NOMO-1 treated with DMSO at 0.1 percent for 48 hours (cell line): ENCODE measurements around the gene POLD4.

Experiments used
- DNase-seq: peaks from one replicate; lab custom pipeline; 2025; ENCODE audit not compliant: unreplicated experiment; lab: John Stamatoyannopoulos, UW

Gene POLD4

GRCh38 chr11:67389477-67389876 lies 36.1 kb upstream of the POLD4 start:
- peak; percentile 40 for DNase-seq

DNA sequence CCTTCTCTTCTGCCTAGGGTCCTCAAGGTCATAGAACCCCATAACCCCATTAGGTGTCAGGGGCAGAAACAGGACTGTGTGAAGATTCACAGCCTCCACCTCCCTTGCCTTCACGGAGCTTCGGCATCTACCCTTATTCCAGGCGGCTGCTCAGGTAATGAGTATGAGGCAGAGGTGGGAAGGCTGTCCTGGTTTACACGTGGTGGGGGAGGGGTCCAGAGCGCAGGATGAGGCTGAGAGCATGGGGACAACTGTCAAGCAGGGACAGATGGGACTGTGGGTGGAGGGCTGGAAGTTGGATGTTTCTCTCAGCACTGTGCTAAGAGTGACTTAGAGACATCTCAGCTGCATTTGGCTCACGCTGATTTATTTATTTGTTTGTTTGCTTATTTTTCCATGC lies 34.2 kb upstream of the POLD4 start:
- no peak for DNase-seq

DNA sequence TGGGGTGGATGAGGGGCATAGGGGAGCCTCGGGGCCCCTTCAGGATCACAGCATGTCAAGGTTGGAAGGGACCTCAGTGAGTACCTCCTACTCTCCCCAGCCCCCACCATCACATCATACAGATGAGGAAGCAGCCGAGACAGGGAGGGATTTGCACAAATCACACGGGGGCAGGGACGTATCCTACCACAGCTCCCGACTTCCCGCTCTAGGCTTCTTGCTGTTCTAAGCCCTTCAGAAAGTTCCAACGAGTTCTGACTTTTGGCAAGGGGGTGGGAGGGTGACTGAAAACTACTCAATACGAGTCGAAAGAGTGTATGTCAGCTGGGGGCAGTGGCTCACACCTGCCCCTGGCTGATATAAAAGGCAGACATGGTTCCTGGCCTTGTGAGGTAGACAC lies 33.7 kb upstream of the POLD4 start:
- DNase-seq: no peak

DNA sequence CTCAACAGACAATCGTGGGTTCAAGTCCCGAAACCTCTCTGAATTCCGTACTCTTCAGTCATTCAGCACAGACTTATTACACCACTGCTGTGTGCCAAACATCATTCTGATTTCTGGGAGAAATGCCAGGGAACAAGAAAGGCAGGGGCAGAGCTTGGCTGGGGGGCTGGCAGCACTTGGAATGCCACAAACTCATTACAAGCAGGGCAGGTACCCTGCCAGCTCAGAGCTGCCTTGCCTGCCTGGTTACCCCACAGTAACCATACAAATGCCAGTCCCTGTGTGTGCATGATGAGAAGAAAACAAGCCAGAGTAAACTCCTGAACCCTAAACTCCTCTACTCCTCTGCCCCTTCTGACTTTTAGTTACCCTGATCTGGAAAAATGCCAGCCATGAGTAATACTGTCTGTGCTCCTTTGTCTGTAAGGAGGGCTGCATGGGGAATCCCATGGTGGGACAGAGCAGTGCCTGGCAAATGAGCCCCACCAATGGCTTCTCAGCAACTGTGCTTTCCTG lies 31.6 kb upstream of the POLD4 start:
- no peak for DNase-seq

DNA sequence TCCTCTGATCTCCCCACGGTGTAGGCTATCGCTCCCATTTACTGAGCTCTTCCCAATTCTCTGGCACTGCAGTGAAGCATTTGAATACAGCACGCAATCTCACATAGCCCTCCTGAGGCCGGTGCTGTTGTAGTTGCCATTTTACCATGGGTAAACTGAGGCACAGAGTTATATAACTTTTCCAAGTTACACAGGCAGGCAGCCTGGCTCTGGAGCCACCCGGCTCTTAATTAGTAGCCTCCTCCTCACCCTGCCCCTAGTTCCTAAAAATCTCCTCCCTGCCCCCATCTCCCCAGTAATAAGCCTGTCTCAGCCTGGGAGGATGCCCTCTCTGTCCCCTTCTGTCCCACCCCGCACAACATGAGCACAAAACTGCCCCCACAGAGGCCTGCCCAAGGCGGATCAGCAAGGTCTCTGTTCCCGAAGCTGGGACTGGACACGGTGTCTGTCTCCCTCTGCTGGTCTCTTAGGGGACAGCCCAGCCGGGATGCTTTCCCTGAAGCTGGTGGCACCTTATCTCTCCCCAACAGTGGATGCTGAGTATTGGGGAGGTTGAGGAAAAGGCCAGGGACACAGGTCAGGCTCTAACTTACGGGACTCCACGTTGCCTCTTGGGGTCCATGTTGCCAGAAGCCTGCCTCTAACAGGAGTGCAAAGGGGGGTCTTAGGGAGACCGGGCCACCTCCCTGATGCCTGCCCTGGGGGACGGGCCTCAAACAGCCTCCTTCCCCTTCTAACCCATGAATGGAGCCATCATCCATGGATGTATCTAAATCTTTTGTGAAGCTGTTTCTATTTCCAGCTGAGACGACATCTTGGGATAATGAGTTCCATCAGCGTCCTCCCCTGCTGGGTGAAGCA lies 29.2 kb upstream of the POLD4 start:
- DNase-seq: peak; percentile 72

DNA sequence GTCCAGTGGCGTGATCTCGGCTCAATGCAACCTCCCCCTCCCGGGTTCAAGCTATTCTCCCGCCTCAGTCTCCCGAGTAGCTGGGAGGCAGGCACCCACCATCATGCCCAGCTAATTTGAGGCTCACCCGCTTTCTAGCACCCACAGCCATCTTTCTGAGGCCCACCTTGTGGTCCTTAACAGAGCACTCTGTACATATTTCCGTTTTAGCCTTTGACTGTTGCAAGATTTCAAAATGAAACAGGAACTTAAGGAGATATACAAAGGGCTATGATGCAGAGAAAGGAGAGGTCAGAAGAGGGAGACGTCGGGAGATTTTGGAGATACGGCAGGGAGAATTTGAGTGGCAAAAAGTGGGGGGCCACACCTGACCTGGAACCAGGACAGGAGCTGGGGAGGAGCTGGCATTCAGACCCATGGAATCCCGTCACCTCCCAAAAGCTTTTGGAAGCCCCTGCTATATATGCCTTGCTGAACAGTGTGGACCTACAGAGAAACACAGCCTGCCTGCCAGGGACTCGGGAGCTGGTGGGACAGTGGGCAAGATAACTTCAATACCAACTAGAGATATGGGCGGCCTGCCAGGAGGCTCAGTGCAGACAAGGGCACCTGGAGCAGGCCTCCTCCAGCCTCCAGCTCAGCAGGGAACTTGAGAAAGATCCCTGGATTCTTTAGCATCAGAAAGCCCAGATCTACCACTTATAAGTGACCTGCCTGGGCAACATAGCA lies 28.1 kb upstream of the POLD4 start:
- peak; percentile 87 for DNase-seq

- DNase-seq: no peak
Measured at GRCh38 chr11:67379061-67380058, 26.0 kb upstream of the POLD4 start.

DNA sequence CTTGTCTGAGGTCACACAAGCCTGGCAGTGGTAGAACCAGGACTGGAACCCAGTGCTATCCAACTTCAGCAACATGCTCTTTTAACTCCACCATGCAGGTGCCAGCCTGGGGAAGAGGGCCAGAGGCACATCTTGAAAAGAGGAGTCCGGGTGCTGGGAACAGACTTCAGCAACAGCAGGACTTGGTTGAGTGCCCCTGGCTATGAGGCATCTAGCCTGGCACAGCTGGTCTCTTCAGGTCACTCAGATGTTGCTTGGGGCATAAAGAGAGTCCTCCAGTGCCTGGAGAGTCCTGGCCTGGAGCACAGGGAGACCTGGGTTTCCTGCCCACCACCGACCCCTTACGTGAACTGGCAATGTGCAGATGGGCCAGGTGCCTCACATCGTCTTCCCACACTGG lies 25.2 kb upstream of the POLD4 start:
- no peak for DNase-seq

GRCh38 chr11:67376873-67377808 lies 23.8 kb upstream of the POLD4 start:
- DNase-seq: no peak

DNA sequence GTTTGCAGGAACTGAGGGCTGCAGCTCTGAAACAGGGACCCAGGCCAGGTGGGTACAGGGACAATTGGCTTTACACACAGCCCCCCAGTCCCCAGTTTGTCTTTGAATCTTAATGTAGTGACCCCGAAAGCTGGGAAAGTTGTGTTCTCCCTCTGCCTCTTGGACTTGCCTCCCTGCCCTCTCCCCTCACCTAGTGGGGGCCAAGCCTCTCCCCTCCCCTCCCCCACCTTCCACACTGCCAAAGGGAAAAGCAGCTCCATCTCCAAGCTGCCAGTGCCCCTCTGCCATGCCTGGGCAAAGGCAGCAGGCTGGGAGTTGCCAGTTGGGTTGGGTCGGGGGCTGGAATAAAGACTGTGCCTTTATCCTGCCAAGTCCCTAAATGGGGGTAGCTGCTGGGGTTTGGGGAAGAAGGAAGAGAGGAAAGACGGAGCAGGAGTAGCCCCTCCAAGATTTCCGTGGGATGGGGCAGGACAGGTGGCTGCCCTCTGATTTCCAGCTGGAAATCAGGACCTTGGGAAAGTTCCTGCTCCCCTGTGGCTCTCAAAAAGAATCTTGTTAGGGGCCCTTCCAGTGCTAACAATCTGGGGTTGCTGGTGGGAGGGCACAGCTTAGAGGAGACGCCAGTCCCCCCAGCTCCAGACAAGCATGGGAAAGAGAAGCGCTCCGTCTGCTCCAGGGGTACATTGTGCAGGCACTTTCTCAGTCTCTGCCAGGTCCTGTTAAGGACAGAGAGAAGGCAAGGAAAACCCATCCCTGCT lies 22.9 kb upstream of the POLD4 start:
- DNase-seq: no peak

GRCh38 chr11:67375320-67376055 lies 22.1 kb upstream of the POLD4 start:
- no peak for DNase-seq

DNA sequence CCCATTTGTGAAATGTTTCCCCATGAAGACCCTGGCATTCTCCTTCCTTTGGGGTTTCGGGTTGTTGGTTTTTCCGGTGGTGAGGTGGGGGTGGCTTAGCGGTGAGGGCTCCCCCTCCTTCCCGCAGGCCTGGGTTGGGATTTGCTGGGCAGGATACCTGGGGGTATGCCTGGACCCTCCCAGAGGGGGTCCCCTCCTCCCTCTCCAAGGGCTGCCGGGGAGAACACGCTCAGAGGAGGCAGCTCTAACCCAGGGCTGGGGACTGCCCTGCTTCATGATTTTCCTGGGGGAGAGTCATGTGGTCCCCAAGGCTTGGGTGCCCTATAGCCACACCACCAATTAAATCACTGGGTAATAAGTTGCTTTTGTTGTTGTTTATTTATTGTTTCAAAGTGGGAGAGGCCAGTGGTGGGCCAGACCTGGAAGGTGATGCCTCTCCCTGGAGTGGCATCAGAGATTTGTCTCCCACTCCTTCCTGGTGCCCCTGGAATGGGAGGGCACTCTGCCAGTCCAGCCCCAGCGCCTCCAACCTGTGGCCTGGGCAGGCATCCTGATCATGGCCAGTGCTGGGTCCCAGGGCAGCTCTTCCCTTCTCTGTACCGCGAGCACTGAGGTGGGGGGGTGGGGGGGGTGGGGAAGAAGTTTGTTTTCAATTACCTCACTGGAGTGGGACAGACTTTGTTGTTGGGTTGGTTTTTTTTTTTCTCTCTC lies 21.4 kb upstream of the POLD4 start:
- DNase-seq: no peak

DNA sequence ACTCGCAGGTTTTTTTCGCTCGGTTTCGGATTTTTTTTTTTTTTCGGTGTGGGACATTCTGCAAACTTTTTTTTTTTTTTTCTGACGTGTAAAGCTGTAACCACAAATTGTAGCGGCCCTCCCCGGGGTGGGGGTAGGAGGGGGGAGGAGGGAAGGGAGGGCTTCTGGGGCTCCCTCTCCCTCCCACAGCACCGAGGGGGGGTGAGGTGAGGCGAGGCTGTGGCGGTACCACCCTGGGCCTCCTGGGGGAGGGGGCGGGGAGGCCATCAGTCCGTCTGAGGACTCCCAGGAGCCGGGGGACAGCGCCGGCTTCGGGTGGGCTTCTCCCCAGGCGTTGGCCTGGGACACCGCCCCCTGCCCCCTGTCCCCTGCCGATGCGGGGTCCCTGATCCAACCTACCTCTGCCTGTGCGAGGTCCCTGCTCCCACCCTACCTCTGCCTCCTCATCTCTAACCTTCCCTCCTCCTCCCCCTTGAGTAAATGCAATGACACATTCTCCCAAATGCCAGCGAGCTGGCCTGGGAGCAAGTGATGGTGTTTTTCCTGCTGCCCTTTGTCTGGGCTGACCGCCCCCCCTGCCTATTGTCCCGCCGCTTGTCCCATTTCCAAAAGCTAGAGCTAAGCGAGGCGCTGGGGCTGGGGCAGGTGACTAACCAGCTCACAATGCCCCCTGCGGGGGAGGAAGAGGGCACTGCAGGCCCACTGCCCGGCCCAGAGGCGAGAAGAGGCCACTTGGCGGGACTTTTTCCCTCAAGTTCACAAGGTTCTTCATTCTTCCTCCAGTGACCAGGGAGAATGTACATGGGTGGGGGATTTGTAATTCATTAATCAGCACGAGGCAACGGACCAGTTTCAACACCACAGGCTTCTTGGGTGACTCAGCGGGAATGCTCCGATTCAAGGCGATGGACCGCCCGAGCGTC lies 20.6 kb upstream of the POLD4 start:
- DNase-seq: peak; percentile 56

DNA sequence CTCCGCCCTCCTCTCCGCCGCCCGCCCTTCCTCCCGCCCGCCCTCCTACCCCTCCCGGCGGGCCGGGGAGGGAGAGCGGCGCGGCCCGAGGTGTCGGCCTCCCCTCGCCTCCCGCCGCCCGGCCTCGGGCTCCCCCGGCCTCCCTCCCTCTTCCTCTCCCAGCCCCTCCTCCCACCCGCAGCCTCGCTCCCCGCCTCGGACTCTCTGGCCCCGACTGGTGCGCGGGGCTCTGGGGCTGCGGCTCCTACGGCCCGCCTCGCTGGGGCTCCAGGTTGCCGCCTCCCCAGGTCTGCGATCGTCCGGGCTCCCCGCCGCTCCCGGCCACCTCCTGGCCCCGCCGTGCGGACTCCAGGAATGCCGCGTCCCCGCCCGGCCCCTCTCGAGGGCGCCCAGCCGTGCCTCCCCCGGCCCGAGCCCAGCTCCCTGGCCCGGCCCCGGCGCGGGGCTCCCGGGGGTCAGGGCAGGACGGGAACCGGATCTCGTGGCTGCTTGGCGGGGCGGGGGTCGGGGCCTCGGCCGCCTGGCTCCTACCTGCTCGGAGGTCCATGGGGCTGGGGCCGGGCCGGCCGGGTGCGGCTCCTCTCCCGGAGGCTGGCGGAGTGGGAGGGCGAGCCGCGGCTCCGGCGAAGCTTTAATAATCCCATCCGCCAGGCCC lies 19.8 kb upstream of the POLD4 start, which contains the start of gene CLCF1:
Gene CLCF1, minus strand, starts transcription at position 606 of the 655 bp plus-strand sequence. Its CDS starts 59 bp downstream, at position 547.
- DNase-seq: peak; percentile 36

GRCh38 chr11:67372321-67372992 lies 19.1 kb upstream of the POLD4 start:
- no peak for DNase-seq

DNA sequence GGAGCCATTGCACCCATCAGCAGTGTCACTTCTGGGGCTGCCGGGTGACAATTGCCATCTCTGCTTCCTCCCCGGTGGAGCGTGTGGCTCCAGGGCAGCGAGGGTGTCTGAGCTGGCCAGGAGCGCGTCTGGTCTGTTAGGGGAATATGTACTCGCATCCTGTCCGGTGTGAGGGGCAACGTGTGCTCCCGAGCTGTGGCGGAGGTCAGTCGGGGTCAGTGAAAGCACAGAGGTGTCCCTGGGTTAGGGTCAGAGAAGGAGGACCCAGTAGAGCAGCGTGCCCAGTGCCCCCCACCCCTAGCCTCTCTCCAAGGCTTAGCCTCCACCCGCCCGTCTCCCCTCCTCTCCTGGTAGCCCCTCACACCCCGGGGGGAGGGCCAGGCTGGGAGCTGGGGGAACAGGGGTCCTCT lies 18.6 kb upstream of the POLD4 start:
- DNase-seq: no peak
